NCI-H2029 (cell line): ENCODE results near the gene MLST8.
"Not testable (repeated sequence)": the region's sequence is repeated elsewhere in the genome, so short reads cannot be mapped to it uniquely, and the experiment has no call there.

Experiments
- DNase-seq: peaks from one replicate; lab custom pipeline; 2025; lab: John Stamatoyannopoulos, UW

Gene MLST8

GRCh38 chr16:2190659-2191445 lies 14.4 kb upstream of the MLST8 start:
- DNase-seq = no peak

- no peak for DNase-seq
These were observed 13.9 kb upstream of the MLST8 start for GRCh38 chr16:2191446-2191706.

GRCh38 chr16:2194166-2194834 lies 11.0 kb upstream of the MLST8 start:
- no peak for DNase-seq

GRCh38 chr16:2194852-2195321 lies 10.4 kb upstream of the MLST8 start:
- peak; percentile 55 for DNase-seq

GRCh38 chr16:2195322-2196161 lies 9.7 kb upstream of the MLST8 start:
- DNase-seq = no peak

- DNase-seq = no peak
These were observed 8.9 kb upstream of the MLST8 start, which contains the start of gene CASKIN1 for GRCh38 chr16:2196162-2196980. Gene CASKIN1 (minus strand): TSS chr16:2196605. CDS start chr16:2196432, 173 bp downstream.

- DNase-seq = no peak
These were observed 8.2 kb upstream of the MLST8 start for GRCh38 chr16:2196981-2197511.

- no peak for DNase-seq
These were observed 7.5 kb upstream of the MLST8 start for GRCh38 chr16:2197765-2198164.

- no peak for DNase-seq
These were observed 7.0 kb upstream of the MLST8 start for GRCh38 chr16:2198283-2198682.

- DNase-seq = no peak
These were observed 6.2 kb upstream of the MLST8 start for GRCh38 chr16:2199095-2199494.

- no peak for DNase-seq
These were observed 5.6 kb upstream of the MLST8 start for GRCh38 chr16:2199621-2200139.

- no peak for DNase-seq
These were observed 4.9 kb upstream of the MLST8 start for GRCh38 chr16:2200313-2200712.

- not testable (repeated sequence) for DNase-seq
These were observed 2.0 kb upstream of the MLST8 start for GRCh38 chr16:2203119-2203688.

- DNase-seq = no peak
These were observed 694 bp upstream of the MLST8 start for GRCh38 chr16:2204416-2205103.

GRCh38 chr16:2205967-2206313 lies 686 bp downstream of the MLST8 start:
- DNase-seq = no peak

GRCh38 chr16:2206420-2206779 lies 1.1 kb downstream of the MLST8 start:
- no peak for DNase-seq

GRCh38 chr16:2206780-2207433 lies 1.7 kb downstream of the MLST8 start:
- no peak for DNase-seq

GRCh38 chr16:2207872-2208271 lies 2.6 kb downstream of the MLST8 start:
- no peak for DNase-seq

GRCh38 chr16:2208308-2208707 lies 3.1 kb downstream of the MLST8 start:
- DNase-seq = no peak

- DNase-seq = no peak
These were observed 3.5 kb downstream of the MLST8 start for GRCh38 chr16:2208772-2209171.
